Measurements from ENCODE around the gene HLCS. TPM values are rescaled to one million over a fixed set of nuclear protein-coding genes. Genes with fewer than 3 reads are reported as not detected.

The HLCS gene
- total RNA-seq, 2 donors from 2014 or later: 40.9 to 41.8 TPM

- Histone ChIP-seq H3K27me3 (replicated peaks; ENCODE audit: insufficient read depth) (no peaks in the 10 kb centered on the region), H3K4me3 (no peak overlapping the region), H3K36me3 (no peaks in the 10 kb centered on the region), H3K27ac (no peak overlapping the region), H3K4me1 (replicated peaks) (peaks cover 3% of the 10 kb centered on the region), H3K9me3 (no peaks in the 10 kb centered on the region)
- intact Hi-C loops (cut with DNase I): no loop called here
- WGBS: 88% methylated on average over 6 of the region's 6 CpGs
- TF ChIP-seq POLR2A (IDR thresholded peaks at IDR 0.05): no peak
- TF ChIP-seq POLR2AphosphoS5 (IDR thresholded peaks at IDR 0.05): no peak
- TF ChIP-seq, protein P1, sequence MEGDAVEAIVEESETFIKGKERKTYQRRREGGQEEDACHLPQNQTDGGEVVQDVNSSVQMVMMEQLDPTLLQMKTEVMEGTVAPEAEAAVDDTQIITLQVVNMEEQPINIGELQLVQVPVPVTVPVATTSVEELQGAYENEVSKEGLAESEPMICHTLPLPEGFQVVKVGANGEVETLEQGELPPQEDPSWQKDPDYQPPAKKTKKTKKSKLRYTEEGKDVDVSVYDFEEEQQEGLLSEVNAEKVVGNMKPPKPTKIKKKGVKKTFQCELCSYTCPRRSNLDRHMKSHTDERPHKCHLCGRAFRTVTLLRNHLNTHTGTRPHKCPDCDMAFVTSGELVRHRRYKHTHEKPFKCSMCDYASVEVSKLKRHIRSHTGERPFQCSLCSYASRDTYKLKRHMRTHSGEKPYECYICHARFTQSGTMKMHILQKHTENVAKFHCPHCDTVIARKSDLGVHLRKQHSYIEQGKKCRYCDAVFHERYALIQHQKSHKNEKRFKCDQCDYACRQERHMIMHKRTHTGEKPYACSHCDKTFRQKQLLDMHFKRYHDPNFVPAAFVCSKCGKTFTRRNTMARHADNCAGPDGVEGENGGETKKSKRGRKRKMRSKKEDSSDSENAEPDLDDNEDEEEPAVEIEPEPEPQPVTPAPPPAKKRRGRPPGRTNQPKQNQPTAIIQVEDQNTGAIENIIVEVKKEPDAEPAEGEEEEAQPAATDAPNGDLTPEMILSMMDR (IDR thresholded peaks at IDR 0.05): no peak
- DNase-seq (ENCODE audit: low spot score): no peak
These were observed 238.6 kb downstream of the HLCS start for GRCh38 chr21:36727866-36728265.

GRCh38 chr21:36725793-36726386 is 240.6 kb downstream of the HLCS start:
- Histone ChIP-seq H3K4me3 (no peak overlapping the region), H3K27ac (no peak overlapping the region), H3K36me3 (no peaks in the 10 kb centered on the region), H3K27me3 (replicated peaks; ENCODE audit: insufficient read depth) (no peaks in the 10 kb centered on the region), H3K9me3 (no peaks in the 10 kb centered on the region), H3K4me1 (replicated peaks) (peaks cover 3% of the 10 kb centered on the region)
- no peak for TF ChIP-seq POLR2A (IDR thresholded peaks at IDR 0.05)
- TF ChIP-seq POLR2AphosphoS5 (IDR thresholded peaks at IDR 0.05): no peak
- TF ChIP-seq, protein P1 (IDR thresholded peaks at IDR 0.05): no peak
- no peak for DNase-seq (ENCODE audit: low spot score)
- intact Hi-C loops (cut with DNase I): no loop called here
- 96% methylated on average over 12 of the region's 12 CpGs for WGBS

DNA sequence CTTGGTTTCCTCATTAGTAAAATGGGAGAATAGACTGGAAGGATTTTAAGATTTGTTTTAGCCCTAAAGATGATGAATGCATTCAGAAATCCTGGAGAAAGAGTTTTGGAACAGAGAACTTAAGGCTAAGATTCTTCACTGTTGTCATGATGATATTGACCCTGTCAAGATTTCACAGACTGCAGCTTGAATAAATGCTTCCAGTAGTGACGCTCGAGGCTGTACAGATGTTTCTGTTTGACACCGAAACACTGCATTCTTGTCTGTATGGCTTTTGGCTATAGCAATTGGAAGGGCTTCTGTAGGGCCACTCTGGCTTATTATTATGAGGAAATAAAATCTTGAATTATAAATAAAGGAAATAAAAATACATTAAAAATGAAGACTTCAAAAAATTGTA is 241.8 kb downstream of the HLCS start:
- TF ChIP-seq POLR2A (IDR thresholded peaks at IDR 0.05) (no peak), POLR2AphosphoS5 (IDR thresholded peaks at IDR 0.05) (no peak)
- TF ChIP-seq, protein P1 (IDR thresholded peaks at IDR 0.05): no peak
- Histone ChIP-seq H3K27ac (no peak overlapping the region), H3K4me1 (replicated peaks) (no peaks in the 10 kb centered on the region), H3K9me3 (no peaks in the 10 kb centered on the region), H3K4me3 (no peak overlapping the region), H3K27me3 (replicated peaks; ENCODE audit: insufficient read depth) (no peaks in the 10 kb centered on the region), H3K36me3 (no peaks in the 10 kb centered on the region)
- no peak for DNase-seq (ENCODE audit: low spot score)
- intact Hi-C loops (cut with DNase I): no loop called here
- 68% methylated on average over 3 of the region's 3 CpGs for WGBS

DNA sequence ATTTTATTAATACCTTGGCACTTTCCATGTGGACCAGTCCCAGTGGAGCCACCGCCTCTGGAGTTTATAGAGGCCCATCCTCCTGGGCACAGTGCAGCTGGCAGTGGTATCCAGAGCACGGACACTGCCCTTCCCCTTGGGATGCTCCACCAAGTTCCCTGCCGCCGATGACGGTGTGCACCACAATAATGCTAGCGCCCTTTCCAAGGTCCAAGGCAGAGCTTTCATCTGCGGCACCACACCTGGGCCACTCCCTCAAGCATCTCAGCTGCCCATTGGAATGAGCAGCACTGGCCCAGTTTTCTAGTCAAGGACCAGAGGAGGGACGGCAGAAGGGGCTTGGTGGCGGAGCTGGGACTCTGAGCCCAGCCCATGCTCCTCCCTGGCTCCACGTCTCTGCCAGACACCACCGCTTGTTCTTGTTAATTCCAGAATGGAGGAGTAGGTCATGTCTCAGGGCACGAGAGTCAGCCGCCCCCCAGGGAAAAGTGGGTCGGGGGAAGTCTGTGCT is 243.0 kb downstream of the HLCS start:
- no peak for DNase-seq (ENCODE audit: low spot score)
- 93% methylated on average over 14 of the region's 14 CpGs for WGBS
- no peak overlapping the region for H3K27ac ChIP-seq
- H3K4me3 ChIP-seq: no peak overlapping the region
- H3K9me3 ChIP-seq: no peaks in the 10 kb centered on the region
- H3K4me1 ChIP-seq (replicated peaks): no peaks in the 10 kb centered on the region
- H3K27me3 ChIP-seq (replicated peaks; ENCODE audit: insufficient read depth): no peaks in the 10 kb centered on the region
- TF ChIP-seq, protein P1 (IDR thresholded peaks at IDR 0.05): no peak
- TF ChIP-seq POLR2A (IDR thresholded peaks at IDR 0.05): no peak
- no peak for TF ChIP-seq POLR2AphosphoS5 (IDR thresholded peaks at IDR 0.05)
- H3K36me3 ChIP-seq: no peaks in the 10 kb centered on the region
- intact Hi-C loops (cut with DNase I): no loop called here

Measured in prostate gland (tissue), 2 donors.